SU-DHL-6 (cell line): Measurements from ENCODE around the gene ACTMAP.

Experiments used
- CTCF ChIP-seq: fragments of 200-600 bp; sonication (generic); IDR thresholded peaks from one replicate; pipeline ENCODE4 v1.5.1; 2017; ENCODE audit warnings: antibody characterized with exemption, mild to moderate bottlenecking, low read length, moderate library complexity; ENCODE audit not compliant: insufficient read depth, poor library complexity, severe bottlenecking
- EZH2phosphoT487 ChIP-seq: fragments of 200-600 bp; sonication (generic), shearing (Covaris generic); conservative IDR thresholded peaks from 2 replicates; pipeline ENCODE4 v1.6.1; 2018; ENCODE audit warnings: mild to moderate bottlenecking, antibody characterized with exemption, low read length, moderate library complexity, mixed read lengths

GRCh38 chr19:40780582-40780981 is 30.3 kb upstream of the ACTMAP start:
- TF ChIP-seq CTCF (no peak), EZH2phosphoT487 (no peak)
